NCI-H2081 (cell line): ENCODE data around the gene AFF2.

ENCODE experiments used
- DNase-seq, 2 experiments: peaks; one replicate each; lab custom pipeline; 2025; lab: John Stamatoyannopoulos, UW

The AFF2 gene

DNA sequence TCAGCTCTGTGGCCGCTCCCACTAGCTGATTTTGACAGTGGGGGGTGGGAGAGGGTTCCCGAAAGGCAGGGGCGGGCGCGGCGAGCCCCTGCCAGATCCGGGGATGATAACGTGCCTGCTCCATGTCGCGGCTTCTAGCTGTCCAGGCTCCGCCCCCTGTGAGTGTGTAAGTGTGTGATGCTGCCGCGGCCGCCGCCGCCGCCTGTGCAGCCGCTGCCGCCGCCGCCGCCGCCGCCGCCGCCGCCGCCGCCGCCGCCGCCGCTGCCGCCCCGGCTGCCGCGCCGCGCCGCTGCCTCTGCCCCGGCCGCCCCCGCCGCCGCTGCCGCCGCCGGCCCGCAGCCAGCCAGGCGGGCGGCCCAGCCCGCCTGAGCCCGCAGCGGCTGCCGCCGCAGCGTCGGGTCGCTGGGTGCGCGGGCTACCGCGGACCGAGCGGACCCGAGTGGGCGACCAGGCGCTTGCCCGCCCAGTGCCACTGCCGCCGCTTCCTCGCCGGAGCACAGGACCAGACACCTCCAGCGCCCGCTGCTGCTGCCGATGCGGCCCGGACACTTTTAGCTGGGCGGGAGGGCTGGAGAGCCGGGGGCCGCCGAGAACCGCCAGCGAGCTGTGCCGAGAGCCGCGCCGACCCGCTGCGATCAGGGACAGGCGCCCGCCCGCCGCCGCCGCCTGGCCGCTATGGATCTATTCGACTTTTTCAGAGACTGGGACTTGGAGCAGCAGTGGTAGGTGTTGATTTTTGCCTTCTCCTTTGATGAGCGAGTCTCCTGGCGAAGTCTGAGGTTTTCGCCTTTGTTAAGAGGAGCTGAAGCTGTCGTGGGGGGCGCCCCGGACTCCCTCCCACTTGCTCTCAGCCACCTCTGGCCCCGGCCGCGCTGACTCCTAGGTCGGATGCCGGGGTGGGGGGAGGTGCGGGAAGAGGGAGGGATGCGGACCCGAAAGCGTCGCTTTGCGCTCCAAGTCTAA, at the start of gene AFF2:
Gene AFF2, plus strand, starts transcription at position 195 of the 963 bp plus-strand sequence. Its CDS starts 481 bp downstream, at position 676.
- no peak for DNase-seq

DNA sequence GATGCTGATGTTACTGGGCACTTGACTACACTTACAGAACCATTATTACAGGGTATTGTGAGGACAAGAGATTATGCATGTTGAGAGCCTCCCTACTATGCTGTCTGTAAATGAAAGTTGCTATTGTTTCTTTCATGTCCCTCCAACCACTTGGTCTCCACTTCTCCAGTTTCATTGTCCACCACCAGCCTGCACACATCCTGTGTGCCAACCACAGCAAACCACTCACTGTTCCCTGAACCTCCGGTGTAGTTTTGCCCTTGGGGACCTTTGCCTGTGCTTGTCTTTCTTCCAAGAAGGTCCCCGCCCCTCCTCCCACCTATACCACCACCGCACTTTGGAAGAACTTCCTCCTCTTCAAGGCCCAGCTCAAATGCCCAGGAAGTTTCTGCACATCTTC, 43.1 kb upstream of the AFF2 start:
- no peak for DNase-seq

DNA sequence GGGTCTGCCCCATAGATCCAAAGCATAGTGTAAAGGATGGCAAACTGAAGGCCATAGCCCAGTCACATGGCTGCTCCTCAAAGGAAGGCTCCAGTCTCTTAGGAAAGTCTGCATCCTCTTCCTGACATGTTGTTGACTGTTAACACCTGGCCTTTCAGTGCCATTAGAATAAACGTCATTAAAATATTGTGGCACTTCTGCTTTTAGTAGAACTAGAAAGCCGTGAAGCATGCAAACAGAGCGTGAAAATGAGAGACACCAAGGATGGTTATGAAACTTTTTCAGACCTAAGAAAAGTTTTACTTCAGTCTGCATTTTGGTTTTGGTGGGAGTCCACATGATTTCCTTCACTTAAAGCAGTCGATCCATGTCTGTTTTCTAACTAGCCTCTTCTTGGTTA, 41.1 kb upstream of the AFF2 start:
- no peak for DNase-seq

DNA sequence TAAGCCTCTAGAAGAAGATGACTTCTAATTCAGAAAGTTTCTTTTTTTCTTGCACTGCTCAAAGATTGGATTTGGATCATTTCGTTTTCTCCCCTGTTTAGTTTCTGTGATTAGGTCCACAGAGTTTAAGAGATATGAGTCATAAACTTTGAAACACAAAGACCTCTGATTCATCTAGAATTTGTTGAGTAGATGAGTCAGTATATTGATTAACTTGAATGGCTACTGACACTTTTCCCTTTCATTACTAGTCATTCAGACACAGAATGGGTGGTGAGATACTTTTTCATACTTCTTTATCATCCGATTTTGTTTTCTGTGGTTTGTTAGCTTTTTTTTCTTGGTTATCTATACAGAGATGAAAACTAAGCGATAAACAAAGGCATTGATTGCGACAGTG, 34.1 kb upstream of the AFF2 start:
- no peak for DNase-seq

DNA sequence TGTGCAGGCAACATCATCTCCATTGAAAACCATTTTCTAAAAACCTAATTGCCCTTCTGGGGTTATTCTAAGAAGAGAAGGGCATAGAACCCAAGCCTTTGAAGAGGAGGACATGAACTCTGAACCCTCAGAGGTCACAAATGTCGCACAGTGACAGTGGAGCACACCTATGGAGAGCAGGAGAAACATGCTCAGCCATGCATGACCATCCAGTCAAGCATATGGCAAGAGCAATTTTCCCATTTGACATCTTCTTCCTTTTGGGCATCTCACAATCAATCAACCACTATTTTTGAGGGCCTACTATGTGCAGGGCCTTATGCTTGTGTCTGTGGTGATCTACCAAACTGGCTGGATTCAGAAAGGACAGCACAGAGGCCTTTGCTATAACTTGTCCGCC, 30.1 kb upstream of the AFF2 start:
- no peak for DNase-seq

DNA sequence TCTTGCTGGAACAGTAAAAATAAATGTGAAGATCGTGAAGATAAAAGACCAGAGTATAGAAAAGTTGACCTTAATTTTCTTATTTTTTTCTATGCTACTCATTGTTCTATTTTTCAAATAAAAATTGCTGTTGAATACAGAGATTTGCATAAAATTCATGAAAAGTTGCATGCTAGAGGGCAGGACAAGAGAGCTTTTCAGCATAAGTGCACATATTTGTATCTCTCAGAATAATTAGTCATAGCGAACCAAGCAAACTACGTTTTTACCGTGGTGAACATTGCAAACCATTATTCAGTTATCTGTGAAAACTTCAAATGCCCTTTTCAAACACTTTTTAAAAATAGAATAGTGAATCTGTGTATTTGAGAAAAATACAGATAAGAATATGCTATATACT, 26.4 kb upstream of the AFF2 start:
- no peak for DNase-seq

DNA sequence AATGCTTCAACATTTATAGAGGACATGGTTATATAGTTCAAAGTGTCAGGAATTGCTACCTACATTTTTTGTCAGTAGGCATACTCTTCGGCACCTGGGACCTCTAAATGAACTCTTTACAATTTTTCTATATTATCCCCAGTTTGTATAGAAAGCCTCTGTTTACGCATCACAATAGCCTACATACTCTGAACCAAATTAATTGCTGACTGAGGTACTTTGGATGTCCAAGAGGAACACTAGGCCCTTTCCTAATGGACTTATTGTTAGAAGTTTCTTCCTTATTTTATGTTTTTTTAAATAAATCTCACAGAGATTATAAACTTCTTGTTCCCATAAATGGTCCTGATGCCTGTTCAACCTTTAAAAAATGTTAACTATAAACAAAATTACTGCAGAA, 8.4 kb upstream of the AFF2 start:
- no peak for DNase-seq

DNA sequence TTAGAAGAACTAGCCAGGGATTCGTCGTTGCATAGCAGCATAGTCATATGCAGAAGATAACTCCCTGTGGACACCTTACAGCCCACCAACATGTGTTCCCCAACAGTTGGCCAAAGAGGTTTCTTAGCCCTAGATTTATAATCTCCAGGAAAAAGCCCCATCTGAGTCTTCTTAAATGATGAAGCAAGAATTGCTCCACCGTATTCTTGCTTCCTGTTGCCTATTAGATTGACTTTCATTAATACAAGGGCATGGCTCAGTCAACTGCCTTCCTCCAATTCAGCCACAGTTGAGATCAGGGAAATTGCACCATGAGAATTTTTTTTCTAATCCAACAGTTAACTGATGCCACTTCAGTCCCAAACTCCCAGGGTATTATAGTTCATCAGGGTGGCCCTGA, 5.2 kb upstream of the AFF2 start:
- no peak for DNase-seq

DNA sequence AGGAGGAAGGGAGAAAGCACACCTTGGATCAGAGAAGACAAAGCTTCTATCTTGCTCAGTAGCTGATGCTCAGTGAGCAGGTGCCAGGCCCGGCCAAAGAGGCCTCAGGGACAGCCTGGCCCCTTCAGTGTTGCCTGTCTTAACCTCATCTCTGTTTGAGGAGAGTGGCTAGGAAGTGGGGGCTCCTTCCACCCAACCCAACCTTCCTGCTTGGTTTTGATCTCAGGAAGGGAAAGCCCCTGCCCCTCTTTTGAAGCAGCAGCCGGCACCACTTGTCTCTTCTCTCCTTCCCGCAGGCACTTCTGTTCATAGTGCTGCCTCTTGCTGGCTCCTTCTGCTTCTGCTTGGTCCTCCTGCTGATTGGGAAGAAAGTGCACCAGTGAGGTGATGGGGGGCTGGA, 2.4 kb upstream of the AFF2 start:
- DNase-seq: no peak

DNA sequence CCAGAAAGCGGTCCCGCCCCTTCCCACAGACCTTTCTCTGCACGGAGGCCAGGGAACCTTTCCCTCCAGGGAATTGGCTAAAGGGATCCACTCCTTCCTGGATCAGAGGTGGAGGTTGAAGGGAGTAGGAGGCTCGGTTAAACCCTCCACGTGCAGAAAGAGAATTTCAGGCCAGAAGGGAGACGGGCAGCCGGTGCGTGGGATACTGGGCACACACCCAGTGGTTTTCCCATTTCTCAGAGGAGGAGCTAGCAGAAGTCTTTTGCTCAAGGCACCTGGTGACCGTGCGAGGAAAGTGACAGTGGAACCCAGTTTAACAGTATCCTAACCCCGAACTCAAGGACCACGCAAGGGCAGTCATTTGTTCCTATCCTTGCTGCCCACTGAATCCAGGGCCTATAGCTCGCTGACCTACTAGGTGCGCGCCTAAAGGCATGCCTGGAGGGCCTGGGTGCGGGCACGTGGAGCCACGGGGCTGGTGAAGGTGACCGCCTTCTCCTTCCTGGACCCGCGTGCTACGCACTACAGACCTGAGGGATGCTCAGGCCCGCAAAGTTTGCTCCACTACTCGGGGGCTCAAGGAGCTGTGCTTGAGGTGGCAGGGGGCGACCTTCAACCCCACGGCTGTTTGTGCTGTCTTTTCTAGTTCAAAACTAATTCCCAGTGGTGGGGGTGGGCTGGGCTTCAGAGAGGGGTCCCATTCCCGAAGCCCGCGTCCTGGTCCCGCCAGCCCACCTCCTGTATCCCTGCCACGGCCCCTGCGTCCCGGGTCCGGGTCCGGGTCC, 587 bp upstream of the AFF2 start:
- no peak for DNase-seq

DNA sequence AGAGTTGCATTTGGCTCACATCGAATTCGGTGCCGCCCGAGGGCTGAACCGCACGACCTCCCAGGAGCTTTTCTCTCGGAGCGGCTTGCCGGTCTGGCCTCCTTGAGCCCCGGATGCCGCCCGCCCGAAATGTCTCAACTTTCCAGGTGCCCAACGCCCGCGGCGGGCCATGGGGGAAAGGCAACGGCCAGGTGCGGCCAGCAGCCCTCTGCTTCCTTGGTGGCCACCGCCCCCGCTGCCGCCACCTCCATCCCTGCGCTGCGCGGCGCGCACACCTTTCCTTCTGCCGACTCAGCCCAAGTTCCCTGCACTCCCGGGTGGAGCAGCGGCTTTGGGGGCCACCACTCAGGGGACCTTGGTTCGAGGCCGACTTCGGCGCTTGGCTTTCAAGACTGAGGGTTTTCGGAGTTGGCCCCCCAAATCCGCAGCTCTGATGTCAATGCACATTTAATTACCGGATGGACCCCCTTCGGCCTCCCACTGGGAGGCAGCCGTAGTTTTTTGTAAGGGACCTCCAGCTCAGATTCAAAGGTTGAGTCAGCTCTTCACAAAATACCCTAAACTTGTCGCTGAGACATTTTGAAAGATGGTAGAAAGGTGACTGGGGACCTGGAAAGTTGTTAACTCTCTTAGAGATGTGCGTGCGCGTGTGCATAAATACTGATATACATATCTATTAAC, 1.1 kb downstream of the AFF2 start:
- DNase-seq: no peak

DNA sequence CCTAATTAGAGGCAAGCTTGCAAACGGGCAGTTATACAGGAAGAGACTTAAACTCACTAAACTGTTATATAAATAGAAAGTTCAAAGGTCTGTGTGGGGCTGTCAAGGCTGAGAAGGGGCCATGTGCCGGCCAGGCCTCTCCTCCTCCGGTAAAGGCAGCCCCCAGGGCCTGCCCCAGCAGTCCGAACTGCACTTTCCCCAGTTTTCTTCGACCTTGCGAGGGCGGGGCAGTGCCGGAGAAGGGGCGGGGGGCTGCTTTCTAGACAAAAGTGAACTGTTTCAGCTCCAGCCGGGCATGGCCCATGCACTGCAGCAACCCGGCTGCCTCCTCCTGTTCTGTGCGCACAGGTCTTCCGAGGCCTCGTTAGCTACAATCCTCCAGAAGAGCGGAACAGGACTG, 4.1 kb downstream of the AFF2 start:
- DNase-seq: no peak

DNA sequence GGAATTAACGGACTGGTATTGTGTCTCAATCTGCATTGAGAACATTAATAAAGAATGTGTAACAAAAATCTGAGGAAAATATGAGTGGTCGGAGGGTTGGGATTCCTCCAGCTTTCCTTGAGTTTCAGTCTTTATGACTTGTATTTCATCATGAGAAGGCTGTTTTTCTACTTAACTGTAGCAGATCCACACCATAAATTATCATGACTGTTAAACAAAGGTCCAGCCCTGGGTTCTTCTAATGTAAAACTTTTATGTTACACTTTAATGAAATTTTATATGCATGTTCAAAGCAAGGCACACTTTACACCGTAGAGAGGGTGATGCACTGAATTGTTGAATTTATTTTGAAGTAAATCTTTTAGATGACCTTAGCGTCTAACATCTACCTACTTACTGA, 7.0 kb downstream of the AFF2 start:
- no peak for DNase-seq

DNA sequence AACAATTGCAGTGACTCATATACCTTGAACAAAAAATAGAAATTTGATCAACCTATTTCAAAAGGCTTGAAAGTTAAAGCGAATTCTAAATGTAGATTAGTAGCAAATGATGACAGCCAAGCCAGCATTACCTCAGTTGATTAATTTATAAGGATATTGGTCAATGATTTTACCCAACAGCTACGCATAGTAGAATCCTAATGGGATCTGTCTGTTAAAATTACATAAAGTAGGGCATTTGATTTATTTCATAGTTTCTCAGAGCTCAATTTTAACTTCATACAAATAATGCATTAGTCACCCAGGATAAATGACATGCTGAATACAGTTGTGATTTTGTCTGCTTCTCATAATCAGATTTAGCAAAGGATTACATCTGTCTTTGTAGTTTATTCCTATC, 12.0 kb downstream of the AFF2 start:
- no peak for DNase-seq

DNA sequence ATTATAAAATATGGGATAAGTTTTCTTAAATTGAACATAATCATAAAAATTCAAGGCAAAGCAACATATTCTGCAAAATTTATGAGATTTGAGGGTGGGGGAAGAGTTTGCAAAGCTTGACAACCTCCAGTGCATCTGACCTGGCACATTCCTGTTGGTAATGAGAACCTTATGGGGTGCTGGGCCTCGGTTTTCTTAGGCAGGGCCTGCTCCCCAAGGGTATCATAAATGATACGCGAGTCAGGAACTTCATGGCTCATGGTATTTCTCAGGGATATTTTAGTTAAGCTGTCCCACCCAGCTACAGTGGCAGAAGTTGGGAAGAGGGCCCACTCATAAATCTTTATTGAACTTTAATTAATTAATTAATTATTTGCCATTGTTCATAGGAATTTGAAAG, 13.2 kb downstream of the AFF2 start:
- no peak for DNase-seq

DNA sequence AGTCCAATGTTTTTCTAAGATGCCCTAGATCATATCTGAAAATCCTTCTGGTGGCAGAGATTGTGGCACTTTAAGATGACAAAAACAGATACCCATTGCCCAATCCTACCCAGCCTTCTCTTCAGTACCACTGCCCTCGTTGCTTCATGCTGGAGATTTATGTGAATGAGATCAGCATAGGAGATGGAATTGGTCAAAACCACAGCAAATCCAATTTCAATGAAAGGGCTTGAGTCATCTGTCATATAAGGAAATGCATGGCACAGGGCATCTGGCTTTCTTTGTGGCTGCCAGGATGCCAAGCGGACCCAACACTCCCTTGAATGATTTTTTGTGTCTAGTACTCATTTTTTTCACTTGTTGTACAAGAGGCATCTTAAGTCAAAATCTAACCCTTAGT, 16.8 kb downstream of the AFF2 start:
- DNase-seq: no peak

DNA sequence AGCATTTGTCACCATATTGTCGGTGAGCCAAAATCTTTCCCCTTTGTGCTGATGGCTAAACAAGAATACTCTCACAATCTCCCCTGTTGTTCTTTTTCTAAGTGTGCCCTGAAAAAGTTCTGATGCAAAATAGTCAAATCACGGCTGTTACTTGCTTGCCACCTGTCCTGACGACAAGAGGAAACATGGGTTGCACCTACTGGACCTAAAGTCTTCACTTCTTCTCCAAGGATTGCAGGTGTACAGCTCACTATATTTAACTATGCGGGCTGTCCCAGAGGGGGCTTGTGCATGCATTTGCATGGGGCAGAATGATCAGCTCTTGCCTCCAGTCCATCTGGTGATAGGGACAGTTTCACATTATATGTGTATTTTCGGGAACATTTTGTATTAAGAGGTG, 21.6 kb downstream of the AFF2 start:
- DNase-seq: no peak

DNA sequence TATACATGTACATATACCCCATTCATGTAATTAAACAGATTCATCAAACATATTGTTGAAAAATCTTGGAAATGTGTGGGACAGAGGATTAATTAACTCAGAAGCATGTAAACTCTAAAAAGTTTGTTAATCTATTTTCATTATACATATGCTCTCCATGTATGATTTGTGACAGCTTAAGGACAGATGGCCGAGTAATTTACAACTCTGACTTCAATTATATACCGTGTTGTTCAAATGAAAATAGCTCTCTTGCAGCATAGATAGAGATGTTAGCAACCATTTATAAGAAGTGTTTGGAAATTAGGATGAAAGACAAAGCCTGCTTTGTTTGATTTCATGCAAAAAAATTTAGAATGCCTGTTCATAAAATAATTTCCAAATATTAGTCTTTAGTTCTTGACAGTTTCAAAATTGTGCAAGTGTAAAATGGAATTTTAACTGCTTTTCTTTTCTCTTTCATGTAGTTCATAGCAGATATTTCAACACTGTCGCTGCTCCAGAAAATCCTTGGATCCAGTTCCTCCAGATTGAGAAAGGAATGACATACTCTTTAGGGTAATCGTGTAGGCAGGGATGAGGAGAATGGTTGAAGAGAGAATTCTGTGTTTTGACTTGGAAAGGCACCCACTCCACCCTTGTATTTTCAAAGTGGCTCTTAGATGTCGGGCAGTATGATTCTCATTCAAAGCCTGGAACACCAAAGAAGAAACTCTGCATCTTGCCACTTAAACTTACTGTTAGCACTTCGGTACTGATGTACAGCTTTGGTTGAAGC, 23.1 kb downstream of the AFF2 start:
- no peak for DNase-seq

DNA sequence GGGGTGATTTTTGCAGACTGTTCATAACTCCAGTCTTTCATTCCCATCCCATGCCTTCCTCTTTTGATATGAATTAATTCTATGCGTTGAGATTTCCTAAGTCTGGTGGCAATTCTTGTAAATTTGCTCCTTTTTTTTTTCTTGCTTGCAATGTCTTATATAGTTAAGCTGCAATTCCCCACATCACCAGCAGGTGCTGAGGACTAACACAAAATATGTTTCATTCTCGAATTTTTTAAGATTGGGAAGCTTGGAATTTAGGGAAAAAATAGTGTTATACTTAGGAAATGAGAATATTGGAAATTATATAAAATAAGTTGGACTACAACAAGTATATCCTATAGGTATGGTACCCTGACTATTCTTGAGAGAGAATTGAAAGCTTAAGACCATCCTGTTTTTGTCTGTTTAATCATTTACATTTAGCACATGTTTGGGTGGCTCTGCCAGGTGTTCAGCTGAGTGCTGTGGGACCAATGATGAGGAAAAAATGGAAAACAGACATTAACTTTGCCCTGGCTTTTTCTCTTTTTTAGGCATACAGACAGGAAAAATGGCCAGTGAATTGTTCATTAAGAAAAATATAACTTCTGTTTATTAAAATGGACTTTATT, 30.2 kb downstream of the AFF2 start:
- no peak for DNase-seq

DNA sequence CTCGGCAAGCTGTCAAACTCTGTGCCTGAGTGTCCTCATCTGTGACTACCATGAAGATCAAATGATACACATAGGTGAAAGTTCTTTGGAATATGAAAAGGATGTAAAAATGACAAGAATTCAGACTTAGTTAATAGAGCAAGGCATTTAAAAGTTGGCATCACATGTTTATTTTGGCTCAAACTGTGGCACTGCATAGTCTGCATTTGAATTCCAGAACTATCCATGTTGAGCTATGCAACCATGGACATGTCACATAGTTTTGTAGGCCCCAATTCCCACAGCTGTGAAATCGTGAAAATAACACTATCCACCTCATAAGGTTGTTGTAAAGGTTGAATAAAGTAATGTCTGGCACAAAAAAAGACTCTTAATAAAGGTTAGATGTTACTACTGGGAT, 33.9 kb downstream of the AFF2 start:
- DNase-seq: no peak

DNA sequence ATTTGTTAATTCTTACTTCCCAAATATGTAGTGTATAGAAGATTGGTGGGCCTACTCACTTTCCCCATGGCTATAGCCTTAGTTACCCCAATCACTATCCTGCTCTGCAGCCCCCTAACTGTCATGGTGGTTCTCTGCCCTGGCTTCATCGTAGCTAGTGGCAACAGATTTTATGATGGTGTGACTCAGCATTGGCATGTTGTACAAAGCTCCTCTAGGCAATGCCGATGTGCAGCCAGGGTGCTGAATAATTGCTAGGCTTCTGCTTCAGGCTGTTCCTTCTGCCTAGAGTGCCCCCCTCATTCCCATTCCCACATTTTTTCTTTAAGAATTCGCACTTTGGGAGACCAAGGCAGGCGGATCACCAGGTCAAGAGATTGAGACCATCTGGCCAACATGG, 35.2 kb downstream of the AFF2 start:
- DNase-seq: no peak
